ENCODE results near the gene KCNA2. TPM values are rescaled to one million over a fixed set of nuclear protein-coding genes. Genes with fewer than 3 reads are reported as not detected.

The KCNA2 gene
- total RNA-seq, 1 experiment from 2014 or later, result 0.11 TPM

GRCh38 chr1:110618668-110619067 is 12.5 kb upstream of the KCNA2 start:
- Mint-ChIP-seq H3K4me1 (ENCODE audit: low read depth, unreplicated experiment) (no peaks in the 10 kb centered on the region), H3K27ac (ENCODE audit: unreplicated experiment) (no peak overlapping the region), H3K4me3 (ENCODE audit: unreplicated experiment) (no peak overlapping the region), H3K27me3 (ENCODE audit: insufficient read depth, unreplicated experiment) (peaks cover 24% of the 10 kb centered on the region), H3K36me3 (ENCODE audit: insufficient read depth, unreplicated experiment) (no peaks in the 10 kb centered on the region), H3K9me3 (ENCODE audit: unreplicated experiment) (no peaks in the 10 kb centered on the region)
- H3K4me3 ChIP-seq (ENCODE audit: low read depth, low read length), result no peak overlapping the region
- no peak for TF ChIP-seq CTCF (IDR thresholded peaks at IDR 0.05; ENCODE audit: insufficient read depth in 1 of 2, low read depth in 1 of 2, low read length in 1 of 2, severe bottlenecking in 1 of 2, unreplicated experiment in 1 of 2)
- no peaks in the 10 kb centered on the region for H3K36me3 ChIP-seq (ENCODE audit: control insufficient read depth, insufficient read depth, low read length)
- no peaks in the 10 kb centered on the region for H3K9me3 ChIP-seq
- BruUV-seq (replicated peaks), result no TSS peak
- CTCF ChIA-PET, result interaction anchor here (1.0 to 1.5 kb wide), 6 partner anchors 13 to 374 kb away, joined by 3 to 6 read pairs (median 4); partner anchors contain the start of gene KCNA2
- no peak for DNase-seq
- POLR2A ChIA-PET, result no interaction called here
- intact Hi-C loops (cut with micrococcal nuclease; ENCODE audit: unreplicated experiment), result loop anchor here (1.0 to 5.0 kb wide), 2 partner anchors 148 to 164 kb away; no protein-coding TSS in a partner anchor
- no peaks in the 10 kb centered on the region for H3K4me1 ChIP-seq
- H3K27me3 ChIP-seq (replicated peaks; ENCODE audit: control insufficient read depth, insufficient read depth, low read length), result no peaks in the 10 kb centered on the region

GRCh38 chr1:110617589-110617988 is 11.4 kb upstream of the KCNA2 start:
- ChIA-PET POLR2A (no interaction called here), CTCF (no interaction called here)
- peaks cover under 1% of the 10 kb centered on the region for H3K4me1 Mint-ChIP-seq (ENCODE audit: low read depth, unreplicated experiment)
- Histone ChIP-seq H3K36me3 (ENCODE audit: control insufficient read depth, insufficient read depth, low read length) (no peaks in the 10 kb centered on the region), H3K4me3 (ENCODE audit: low read depth, low read length) (no peak overlapping the region), H3K9me3 (no peaks in the 10 kb centered on the region), H3K4me1 (no peaks in the 10 kb centered on the region), H3K27me3 (replicated peaks; ENCODE audit: control insufficient read depth, insufficient read depth, low read length) (no peaks in the 10 kb centered on the region)
- H3K9me3 Mint-ChIP-seq (ENCODE audit: unreplicated experiment), result no peaks in the 10 kb centered on the region
- TF ChIP-seq CTCF (IDR thresholded peaks at IDR 0.05; ENCODE audit: insufficient read depth in 1 of 2, low read depth in 1 of 2, low read length in 1 of 2, severe bottlenecking in 1 of 2, unreplicated experiment in 1 of 2), result no peak
- H3K4me3 Mint-ChIP-seq (ENCODE audit: unreplicated experiment), result no peak overlapping the region
- peaks cover 22% of the 10 kb centered on the region for H3K27me3 Mint-ChIP-seq (ENCODE audit: insufficient read depth, unreplicated experiment)
- intact Hi-C loops (cut with micrococcal nuclease; ENCODE audit: unreplicated experiment), result loop anchor here (2.0 to 5.0 kb wide), 2 partner anchors 43 to 165 kb away; no protein-coding TSS in a partner anchor
- no peaks in the 10 kb centered on the region for H3K36me3 Mint-ChIP-seq (ENCODE audit: insufficient read depth, unreplicated experiment)
- no peak for DNase-seq
- H3K27ac Mint-ChIP-seq (ENCODE audit: unreplicated experiment), result no peak overlapping the region
- BruUV-seq (replicated peaks), result no TSS peak

- CTCF ChIA-PET, result interaction anchor here (0.7 kb wide), 1 partner anchor 84 kb away, joined by 3 read pairs; no protein-coding TSS in a partner anchor
- H3K9me3 Mint-ChIP-seq (ENCODE audit: unreplicated experiment), result no peaks in the 10 kb centered on the region
- H3K4me1 Mint-ChIP-seq (ENCODE audit: low read depth, unreplicated experiment), result peaks cover 5% of the 10 kb centered on the region
- no peak overlapping the region for H3K4me3 ChIP-seq (ENCODE audit: low read depth, low read length)
- H3K36me3 Mint-ChIP-seq (ENCODE audit: insufficient read depth, unreplicated experiment), result no peaks in the 10 kb centered on the region
- intact Hi-C loops (cut with micrococcal nuclease; ENCODE audit: unreplicated experiment), result loop anchor here (2.0 to 5.0 kb wide), 2 partner anchors 42 to 165 kb away; no protein-coding TSS in a partner anchor
- no peak for DNase-seq
- no peak overlapping the region for H3K4me3 Mint-ChIP-seq (ENCODE audit: unreplicated experiment)
- no peaks in the 10 kb centered on the region for H3K9me3 ChIP-seq
- TF ChIP-seq CTCF (IDR thresholded peaks at IDR 0.05; ENCODE audit: insufficient read depth in 1 of 2, low read depth in 1 of 2, low read length in 1 of 2, severe bottlenecking in 1 of 2, unreplicated experiment in 1 of 2), result no peak
- H3K36me3 ChIP-seq (ENCODE audit: control insufficient read depth, insufficient read depth, low read length), result no peaks in the 10 kb centered on the region
- no peaks in the 10 kb centered on the region for H3K27me3 ChIP-seq (replicated peaks; ENCODE audit: control insufficient read depth, insufficient read depth, low read length)
- POLR2A ChIA-PET, result no interaction called here
- H3K4me1 ChIP-seq, result no peaks in the 10 kb centered on the region
- peaks cover 22% of the 10 kb centered on the region for H3K27me3 Mint-ChIP-seq (ENCODE audit: insufficient read depth, unreplicated experiment)
- no peak overlapping the region for H3K27ac Mint-ChIP-seq (ENCODE audit: unreplicated experiment)
- BruUV-seq (replicated peaks), result no TSS peak
Measured at GRCh38 chr1:110617116-110617515, 11.0 kb upstream of the KCNA2 start.
